Midbrain (tissue), 1 donor: ENCODE results near the gene CADPS2.
"Not testable (repeated sequence)": the region's sequence is repeated elsewhere in the genome, so short reads cannot be mapped to it uniquely, and the experiment has no call there.

Experiments used
- DNase-seq: peaks from one replicate; lab custom pipeline; 2025; lab: John Stamatoyannopoulos, UW

Gene CADPS2

DNA sequence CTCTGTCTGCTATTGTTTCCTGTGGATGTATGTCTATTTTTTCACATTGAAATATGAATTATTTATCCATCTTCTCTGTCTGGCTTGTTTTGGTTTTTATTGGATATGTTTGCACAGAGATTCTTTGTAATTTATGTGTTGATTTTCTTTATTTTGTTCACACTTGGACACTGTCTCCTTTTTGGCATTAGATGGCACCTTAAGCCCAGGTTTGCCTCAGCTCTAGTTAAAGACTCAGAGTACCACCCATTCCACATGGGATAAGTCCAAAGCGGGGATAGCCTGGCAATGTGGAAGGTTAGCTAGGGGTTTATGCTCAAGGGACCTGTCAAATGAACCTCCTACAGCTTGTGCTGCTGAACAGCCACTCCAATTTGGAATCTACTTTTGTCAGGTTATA, 595.8 kb downstream of the CADPS2 start:
- no peak for DNase-seq

DNA sequence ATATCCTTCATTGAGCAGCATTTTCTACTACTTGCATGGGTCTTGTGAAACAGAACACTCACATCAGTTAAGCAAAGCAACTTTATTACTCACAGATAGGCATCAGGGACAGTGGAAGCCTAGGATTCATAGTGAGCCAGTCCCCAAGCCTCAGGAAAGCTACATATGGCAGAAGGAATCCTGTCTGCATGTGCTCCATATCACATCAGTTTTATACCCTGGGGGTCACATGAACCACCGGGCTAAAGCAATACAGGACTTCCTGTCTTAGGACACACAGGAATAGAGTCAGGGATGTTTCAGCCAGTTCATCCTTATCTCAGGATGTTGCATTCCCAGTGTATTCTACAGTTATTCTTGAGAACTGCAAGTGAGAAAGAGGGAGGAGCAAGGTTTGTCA, 596.8 kb downstream of the CADPS2 start:
- no peak for DNase-seq

DNA sequence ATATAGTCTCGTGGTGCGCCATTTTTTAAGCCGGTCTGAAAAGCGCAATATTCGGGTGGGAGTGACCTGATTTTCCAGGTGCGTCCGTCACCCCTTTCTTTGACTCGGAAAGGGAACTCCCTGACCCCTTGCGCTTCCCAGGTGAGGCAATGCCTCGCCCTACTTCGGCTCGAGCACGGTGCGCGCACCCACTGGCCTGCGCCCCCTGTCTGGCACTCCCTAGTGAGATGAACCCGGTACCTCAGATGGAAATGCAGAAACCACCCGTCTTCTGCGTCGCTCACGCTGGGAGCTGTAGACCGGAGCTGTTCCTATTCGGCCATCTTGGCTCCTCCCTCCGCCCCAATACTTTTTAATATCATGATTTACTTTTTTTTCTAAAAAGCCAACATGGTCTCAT, 601.7 kb downstream of the CADPS2 start:
- DNase-seq: not testable (repeated sequence)

DNA sequence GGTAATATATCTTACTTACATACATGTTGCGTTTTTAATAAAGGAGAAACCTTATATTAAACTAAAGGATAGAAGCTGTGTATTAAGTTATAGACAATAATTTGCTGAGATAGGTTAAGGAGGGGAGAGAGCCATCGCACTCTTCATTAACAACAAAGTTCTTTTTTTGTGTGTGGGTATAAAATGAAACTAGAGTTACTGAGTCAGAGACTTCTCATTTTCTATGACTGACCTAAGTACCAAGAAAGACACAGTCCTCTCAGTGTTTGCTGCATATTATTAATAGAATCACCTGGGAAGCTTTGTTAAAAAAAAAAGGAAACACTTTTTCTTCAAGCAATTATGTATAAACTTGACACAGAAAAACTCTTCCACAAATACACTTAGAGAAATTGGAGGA, 613.1 kb downstream of the CADPS2 start:
- DNase-seq: no peak

DNA sequence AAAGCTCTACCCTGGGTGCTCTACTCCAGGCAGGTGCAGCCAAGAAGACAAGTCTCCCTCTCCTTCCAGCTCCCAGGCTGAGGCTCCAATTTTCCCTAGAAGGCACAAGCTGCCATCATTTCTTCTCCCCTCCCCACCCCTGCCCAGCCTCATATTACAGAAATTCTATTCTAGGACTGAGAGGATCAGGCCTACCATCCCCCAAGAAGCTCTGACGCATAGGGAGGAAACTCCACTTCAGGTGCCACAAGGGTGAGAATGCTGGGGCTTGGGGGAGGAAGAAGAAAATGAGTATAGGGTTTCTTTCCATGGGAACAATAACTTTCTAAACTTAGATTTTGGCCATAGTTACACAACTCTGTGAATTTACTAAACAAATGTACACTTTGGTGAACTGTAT, 617.0 kb downstream of the CADPS2 start:
- DNase-seq: no peak
